LNCaP clone FGC (cell line): Measurements from ENCODE around the gene OTOG.

Experiments
- DNase-seq: peaks from one replicate; pipeline ENCODE4 v3.0.0-alpha.2; 2011; ENCODE audit warnings: low read depth
- H3K4me3 ChIP-seq: 2 replicates; pipeline ENCODE4 v1.5.1; 2011; ENCODE audit warnings: mild to moderate bottlenecking, low read depth, low read length, control low read depth
- TF ChIP-seq, protein P1 (sequence below): IDR thresholded peaks from 2 replicates; pipeline ENCODE4 v1.5.1; 2012; ENCODE audit warnings: mild to moderate bottlenecking; ENCODE audit not compliant: control insufficient read depth, insufficient read depth; ENCODE audit errors: extremely low read depth

The OTOG gene

DNA sequence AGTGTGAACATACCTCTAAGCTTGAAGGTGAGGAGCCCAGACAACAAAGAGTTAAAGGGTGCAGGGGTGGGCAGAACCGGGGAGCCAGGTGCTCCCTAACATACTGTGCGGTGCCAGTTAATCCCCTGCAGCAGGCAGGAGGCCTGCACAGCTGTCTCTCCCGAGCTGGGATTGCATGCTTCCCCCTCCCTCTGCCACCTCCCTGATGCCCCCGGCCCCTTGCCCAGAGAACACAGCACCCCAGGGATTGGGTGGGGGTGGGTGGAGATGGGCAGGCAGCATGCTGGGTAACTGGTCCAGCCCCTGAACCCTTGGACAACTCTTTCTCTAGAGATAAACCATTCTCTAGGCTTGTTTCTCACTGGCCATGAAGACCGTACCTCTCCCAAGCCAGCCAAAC is 104.6 kb downstream of the OTOG start:
- H3K4me3 ChIP-seq = no peak overlapping the region
- TF ChIP-seq, protein P1, sequence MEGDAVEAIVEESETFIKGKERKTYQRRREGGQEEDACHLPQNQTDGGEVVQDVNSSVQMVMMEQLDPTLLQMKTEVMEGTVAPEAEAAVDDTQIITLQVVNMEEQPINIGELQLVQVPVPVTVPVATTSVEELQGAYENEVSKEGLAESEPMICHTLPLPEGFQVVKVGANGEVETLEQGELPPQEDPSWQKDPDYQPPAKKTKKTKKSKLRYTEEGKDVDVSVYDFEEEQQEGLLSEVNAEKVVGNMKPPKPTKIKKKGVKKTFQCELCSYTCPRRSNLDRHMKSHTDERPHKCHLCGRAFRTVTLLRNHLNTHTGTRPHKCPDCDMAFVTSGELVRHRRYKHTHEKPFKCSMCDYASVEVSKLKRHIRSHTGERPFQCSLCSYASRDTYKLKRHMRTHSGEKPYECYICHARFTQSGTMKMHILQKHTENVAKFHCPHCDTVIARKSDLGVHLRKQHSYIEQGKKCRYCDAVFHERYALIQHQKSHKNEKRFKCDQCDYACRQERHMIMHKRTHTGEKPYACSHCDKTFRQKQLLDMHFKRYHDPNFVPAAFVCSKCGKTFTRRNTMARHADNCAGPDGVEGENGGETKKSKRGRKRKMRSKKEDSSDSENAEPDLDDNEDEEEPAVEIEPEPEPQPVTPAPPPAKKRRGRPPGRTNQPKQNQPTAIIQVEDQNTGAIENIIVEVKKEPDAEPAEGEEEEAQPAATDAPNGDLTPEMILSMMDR = no peak
- no peak for DNase-seq

DNA sequence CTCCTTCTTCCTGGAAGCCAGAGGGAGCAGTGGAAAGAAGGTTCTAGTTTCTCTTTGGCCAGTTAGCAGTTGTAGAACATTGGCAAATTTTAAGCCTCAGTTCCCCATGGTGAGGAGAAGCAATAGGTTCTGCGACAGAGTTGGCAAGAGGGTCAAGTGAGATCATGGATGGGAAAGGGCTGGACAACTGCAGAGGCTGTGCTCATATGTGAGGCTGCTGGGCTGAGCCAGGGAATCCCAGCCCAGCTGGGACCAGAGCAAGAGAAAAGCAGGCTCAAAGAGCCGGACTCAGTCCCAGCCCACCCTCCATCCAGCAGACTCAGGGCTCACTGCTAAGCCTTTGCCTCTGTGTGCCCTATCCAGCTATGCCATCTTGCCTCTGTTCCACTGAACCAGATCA is 105.5 kb downstream of the OTOG start:
- no peak overlapping the region for H3K4me3 ChIP-seq
- TF ChIP-seq, protein P1 = no peak
- DNase-seq = no peak

DNA sequence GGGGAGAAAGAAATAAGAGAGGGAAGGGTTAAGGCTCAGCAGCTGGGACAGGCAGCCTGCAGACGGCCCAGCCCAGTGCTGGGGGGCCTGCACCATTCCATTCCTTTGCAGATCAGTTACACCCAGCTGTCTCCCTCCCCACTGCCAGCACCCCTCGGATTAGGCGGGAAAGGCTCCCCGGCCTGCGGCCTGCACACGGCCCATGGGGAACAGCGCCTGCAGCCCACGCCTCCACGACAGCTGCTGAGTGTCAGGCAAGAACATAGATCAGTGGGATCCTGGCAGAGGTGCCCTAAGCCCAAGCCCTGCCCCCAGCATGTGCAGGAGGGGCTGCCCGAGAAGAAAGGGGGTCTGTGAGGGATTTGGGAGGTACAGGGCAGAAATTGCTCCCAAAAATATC is 106.6 kb downstream of the OTOG start:
- TF ChIP-seq, protein P1 = no peak
- DNase-seq = no peak
- H3K4me3 ChIP-seq = no peak overlapping the region

DNA sequence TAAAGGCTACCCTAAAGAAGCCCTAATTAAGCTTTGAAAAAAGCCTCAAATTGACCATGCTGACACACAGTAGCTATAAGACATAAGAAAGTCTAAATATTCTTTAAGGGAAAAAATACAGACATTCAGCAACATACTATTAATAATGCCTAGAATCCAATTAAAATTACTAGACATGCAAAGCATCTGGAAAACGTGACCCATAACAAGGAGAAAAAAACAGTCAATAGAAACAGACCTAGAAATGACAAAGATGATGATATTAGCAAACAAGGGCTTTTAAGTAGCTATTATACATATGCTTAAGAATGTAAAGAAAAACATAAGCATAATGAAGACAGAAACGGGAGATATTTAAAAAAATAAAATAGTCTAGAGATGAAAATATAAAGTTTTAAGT is 108.6 kb downstream of the OTOG start:
- DNase-seq = no peak
- TF ChIP-seq, protein P1 = no peak

DNA sequence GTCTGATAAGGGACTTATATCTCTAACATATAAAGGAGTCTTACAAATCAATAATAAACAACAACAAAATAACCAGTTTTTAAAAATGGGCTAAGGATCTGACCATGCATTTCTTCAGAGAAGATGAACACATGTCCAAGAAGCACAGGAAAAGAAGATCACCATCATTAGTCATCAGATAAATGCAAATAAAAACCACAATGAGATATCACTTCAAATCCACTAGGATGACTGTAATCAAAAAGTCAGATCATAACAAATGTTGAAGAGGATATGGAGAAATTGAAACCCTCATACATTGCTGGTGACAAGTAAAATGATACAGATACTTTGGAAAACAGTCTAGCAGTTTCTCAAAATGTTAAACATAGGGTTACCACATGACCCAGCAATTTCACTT is 111.2 kb downstream of the OTOG start:
- TF ChIP-seq, protein P1 = no peak
- DNase-seq = no peak
- H3K4me3 ChIP-seq = no peak overlapping the region

More for the DNA sequence above, 108.6 kb downstream of the OTOG start:
- no peak overlapping the region for H3K4me3 ChIP-seq

DNA sequence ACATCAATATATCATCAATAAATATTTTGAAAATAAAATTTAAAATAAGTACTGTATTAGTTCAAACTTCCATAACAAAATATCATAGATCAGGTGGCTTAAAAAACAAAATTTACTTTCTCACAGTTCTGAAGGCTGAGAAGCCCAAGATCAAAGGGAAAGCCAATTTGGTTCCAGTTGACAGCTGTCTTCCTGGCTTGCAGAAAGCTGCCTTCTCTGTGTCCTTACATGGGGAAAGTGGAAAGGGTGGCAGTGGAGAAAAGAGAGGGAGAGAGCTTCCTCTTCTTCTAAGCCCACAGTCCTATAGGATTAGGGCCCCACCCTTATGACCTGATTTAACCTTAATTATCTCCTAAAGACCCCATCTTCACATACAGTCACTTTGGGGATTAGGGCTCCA is 121.1 kb downstream of the OTOG start:
- DNase-seq = no peak
- TF ChIP-seq, protein P1 = no peak
- H3K4me3 ChIP-seq = no peak overlapping the region

DNA sequence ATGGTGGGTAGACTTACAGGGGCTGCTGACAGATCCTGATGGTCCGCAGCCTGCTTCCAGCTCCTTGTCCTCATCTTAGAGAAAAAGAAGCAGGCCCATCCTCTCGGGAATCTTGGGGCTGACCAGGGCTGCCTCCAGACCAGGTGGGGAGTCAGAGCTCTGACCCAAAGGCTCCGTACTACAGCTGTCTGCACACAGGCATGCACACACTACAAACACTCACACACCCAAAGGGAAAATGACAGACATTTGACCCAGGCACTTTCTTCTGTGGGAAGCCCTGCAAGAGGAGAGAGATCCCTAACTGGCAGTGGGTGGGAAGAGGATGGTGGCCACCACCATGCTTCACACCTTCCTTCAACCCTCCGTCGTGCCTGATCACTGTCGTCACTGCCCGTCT is 125.4 kb downstream of the OTOG start:
- TF ChIP-seq, protein P1 = no peak
- H3K4me3 ChIP-seq = no peak overlapping the region
- no peak for DNase-seq
